Activated CD4-positive, alpha-beta T cell treated with anti-CD3 and anti-CD28 coated beads, Interleukin-2, amount 10 ng/mL, durations not matched to agents 24 days and 14 days (primary cell): Measurements from ENCODE around the gene VARS1. TPM values are rescaled to one million over a fixed set of nuclear protein-coding genes. Genes with fewer than 3 reads are reported as not detected.
A peak's percentile ranks its signal among the peaks of the same experiment; 100 is the strongest.
"Not testable (repeated sequence)": the region's sequence is repeated elsewhere in the genome, so short reads cannot be mapped to it uniquely, and the experiment has no call there.

Experiments
- DNase-seq: peaks from one replicate; pipeline ENCODE4 v3.0.0; 2022
- H3K27ac Mint-ChIP-seq: one replicate; pipeline ENCODE4 v1.8.0; 2022; ENCODE audit warnings: mild to moderate bottlenecking, mixed read lengths
- H3K27me3 Mint-ChIP-seq: one replicate; pipeline ENCODE4 v1.8.0; 2022; ENCODE audit warnings: mixed read lengths
- H3K36me3 Mint-ChIP-seq: one replicate; pipeline ENCODE4 v1.8.0; 2022; ENCODE audit warnings: low read depth, mild to moderate bottlenecking, mixed read lengths
- H3K4me1 Mint-ChIP-seq: one replicate; pipeline ENCODE4 v1.8.0; 2021; ENCODE audit warnings: mixed read lengths
- H3K4me3 Mint-ChIP-seq: one replicate; pipeline ENCODE4 v1.8.0; 2022; ENCODE audit warnings: mild to moderate bottlenecking, moderate library complexity, mixed read lengths
- H3K9me3 Mint-ChIP-seq: one replicate; pipeline ENCODE4 v1.8.0; 2021; ENCODE audit warnings: mixed read lengths
- intact Hi-C: fragments of 100-400 bp; cut with micrococcal nuclease; formaldehyde crosslinking; loops from one replicate; pipeline ENCODE4 v1.15.1; 2023
- total RNA-seq: library from RNA; stranded (reverse); gene quantifications from 2 replicates; pipeline ENCODE4 v1.2.3, GENCODE V29; 2022

VARS1 gene
- total RNA-seq, 1 donor from 2014 or later: 173 TPM

DNA sequence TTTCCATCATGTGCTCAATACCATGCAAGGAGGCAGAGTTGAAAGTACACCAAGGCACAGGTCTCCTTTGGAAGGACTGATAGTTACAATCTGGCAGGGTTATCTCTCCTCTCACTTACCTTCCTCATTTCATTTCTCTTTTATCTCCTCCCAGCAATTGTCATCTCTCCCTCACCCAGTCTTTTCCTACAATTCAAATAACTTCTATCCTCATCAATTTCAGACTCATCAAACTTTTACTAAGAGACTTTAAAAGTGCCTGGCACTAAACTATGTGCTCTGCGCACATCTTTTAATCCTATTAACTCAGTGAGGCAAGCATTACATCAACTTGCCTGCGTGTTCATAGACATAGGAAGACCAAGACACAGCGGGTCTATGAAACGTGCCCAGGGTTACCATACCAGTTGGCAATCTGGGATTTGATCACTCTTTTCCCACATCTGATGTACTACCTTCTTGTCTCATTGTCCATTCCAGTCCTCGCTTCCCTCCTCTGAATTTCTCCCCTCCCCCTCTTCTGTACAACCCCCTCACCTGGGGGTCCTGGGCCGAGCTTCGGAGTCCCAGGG lies 1.2 kb downstream of the VARS1 start:
- no peak for DNase-seq
- intact Hi-C loops: loop anchor here (2.0 kb wide), 4 partner anchors 18 to 66 kb away; partner anchors contain the start of genes DDAH2 and HSPA1B
- H3K27me3 Mint-ChIP-seq: no peaks in the 10 kb centered on the region
- peaks cover 36% of the 10 kb centered on the region for H3K4me1 Mint-ChIP-seq
- peak overlapping the region; percentile 86 for H3K4me3 Mint-ChIP-seq
- peaks cover 42% of the 10 kb centered on the region for H3K36me3 Mint-ChIP-seq
- H3K9me3 Mint-ChIP-seq: no peaks in the 10 kb centered on the region
- peak overlapping the region; percentile 97 for H3K27ac Mint-ChIP-seq

DNA sequence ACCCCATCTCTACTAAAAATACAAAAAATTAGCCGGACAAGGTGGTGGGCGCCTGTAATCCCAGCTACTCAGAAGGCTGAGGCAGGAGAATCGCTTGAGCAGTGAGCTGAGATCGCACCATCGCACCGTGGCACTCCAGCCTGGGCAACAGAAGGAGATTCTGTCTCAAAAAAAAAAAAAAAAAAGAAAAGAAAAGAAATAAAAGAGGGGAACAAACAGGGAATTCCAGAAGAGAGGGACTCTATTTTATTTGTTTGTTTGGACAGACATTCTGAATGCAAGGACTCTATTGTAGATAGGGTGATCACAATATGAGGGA lies 1.7 kb downstream of the VARS1 start:
- H3K4me1 Mint-ChIP-seq: peaks cover 37% of the 10 kb centered on the region
- not testable (repeated sequence) for H3K27me3 Mint-ChIP-seq, DNase-seq, H3K9me3 Mint-ChIP-seq
- peak overlapping the region; percentile 86 for H3K4me3 Mint-ChIP-seq
- intact Hi-C loops: loop anchor here (2.0 kb wide), 4 partner anchors 19 to 65 kb away; partner anchors contain the start of genes DDAH2 and HSPA1B
- H3K36me3 Mint-ChIP-seq: peaks cover 45% of the 10 kb centered on the region
- H3K27ac Mint-ChIP-seq: peak overlapping the region; percentile 97

DNA sequence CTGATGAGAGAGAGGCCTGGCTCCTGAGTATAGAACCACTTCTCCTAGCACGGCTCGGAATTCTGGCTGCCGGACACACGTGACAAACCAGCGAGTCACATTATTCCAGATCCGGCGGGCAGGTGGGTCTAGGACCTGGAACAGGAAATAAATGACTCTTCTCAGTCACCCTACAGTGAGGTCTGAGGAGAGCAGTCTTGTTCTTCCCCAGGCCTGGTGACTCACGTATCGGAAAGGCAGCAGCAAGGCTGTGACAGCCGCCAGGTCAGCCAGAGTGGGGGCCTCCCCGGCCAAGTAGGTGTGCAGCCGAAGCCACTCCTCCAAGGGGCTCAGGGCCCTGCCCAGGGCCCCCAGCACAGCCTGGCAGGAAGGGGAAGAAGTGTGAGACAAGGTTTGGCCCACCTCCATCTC lies 2.8 kb downstream of the VARS1 start:
- Mint-ChIP-seq H3K4me3 (peak overlapping the region; percentile 72), H3K27me3 (no peaks in the 10 kb centered on the region), H3K27ac (peak overlapping the region; percentile 35), H3K36me3 (peaks cover 44% of the 10 kb centered on the region), H3K9me3 (no peaks in the 10 kb centered on the region), H3K4me1 (peaks cover 30% of the 10 kb centered on the region)
- intact Hi-C loops: no loop called here
- DNase-seq: no peak

DNA sequence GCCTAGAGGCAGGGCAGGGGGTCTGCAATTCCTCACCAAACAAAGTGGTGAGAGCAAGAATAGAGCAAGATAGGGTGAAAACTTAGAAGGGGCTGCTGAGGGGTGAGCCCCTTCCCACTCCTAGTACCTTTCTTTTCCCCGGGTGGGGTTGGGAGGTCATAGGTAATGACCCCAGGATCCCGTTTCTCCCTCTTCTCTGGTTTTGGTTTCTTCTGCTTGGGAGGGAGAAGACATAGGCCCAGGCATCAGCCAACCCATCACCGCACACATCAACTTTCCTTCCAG lies 3.5 kb downstream of the VARS1 start:
- DNase-seq: no peak
- intact Hi-C loops: no loop called here
- H3K27me3 Mint-ChIP-seq: no peaks in the 10 kb centered on the region
- peaks cover 42% of the 10 kb centered on the region for H3K36me3 Mint-ChIP-seq
- no peak overlapping the region for H3K4me3 Mint-ChIP-seq
- no peaks in the 10 kb centered on the region for H3K9me3 Mint-ChIP-seq
- no peak overlapping the region for H3K27ac Mint-ChIP-seq
- H3K4me1 Mint-ChIP-seq: peaks cover 22% of the 10 kb centered on the region

DNA sequence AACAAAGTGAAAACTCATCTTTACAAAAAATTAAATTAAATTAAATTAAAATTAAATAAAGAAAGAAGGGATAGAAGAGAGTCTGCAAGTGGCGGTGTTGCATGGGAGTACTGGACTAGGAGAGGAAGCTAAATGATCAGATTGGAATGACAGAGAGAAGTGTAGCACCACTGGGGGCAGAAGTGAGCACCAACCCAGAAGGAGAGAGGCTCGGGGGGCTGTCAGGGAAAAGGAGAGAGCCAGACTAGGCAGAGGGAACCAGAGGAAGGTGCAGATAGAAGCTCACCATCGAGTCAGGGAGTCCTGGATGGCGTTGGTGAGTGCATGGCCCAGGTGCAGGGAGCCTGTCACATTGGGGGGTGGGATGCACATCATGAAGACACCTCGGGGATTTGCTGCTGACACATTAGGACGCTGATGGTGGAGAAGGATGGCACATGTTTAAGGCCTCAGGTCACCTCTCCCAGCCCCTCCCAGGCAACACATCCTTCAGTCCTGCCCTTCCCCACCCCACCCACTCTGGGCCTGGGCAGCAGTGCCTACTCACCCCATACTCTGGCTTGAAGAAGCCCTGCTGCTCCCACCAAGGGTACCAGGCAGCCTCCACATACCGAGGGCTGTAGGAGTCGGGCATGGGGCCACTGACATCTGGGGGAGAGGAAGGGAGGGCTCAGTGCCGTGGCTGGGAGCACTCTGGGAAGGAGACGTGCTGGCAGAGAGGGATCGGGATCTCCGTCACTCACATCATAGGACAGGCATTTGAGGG lies 4.0 kb downstream of the VARS1 start:
- H3K27ac Mint-ChIP-seq: peak overlapping the region; percentile 14

DNA sequence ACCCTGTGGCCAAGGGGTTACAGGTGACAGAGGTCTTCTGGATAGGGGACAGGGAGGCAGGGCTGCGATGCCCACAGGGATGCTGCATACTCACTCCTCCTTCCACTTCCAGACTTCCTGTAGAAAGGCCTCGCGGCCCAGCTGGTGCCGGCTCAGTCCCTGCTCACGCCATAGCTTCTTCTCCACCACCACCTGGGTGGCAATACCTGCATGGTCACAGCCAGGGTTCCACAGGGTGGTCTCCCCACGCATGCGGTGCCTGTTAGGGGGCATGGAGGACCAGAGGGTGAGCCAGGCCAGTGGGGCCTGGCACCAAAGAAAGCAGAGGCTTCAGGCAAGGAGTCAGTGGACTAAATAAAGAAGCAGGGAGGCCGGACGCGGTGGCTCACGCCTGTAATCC lies 10.1 kb downstream of the VARS1 start:
- Mint-ChIP-seq H3K4me1 (peaks cover 3% of the 10 kb centered on the region), H3K27ac (no peak overlapping the region)
- intact Hi-C loops: no loop called here

More for the DNA sequence above, 4.0 kb downstream of the VARS1 start:
- Mint-ChIP-seq H3K27me3 (no peaks in the 10 kb centered on the region), H3K4me1 (peaks cover 20% of the 10 kb centered on the region), H3K4me3 (no peak overlapping the region), H3K9me3 (no peaks in the 10 kb centered on the region), H3K36me3 (peaks cover 43% of the 10 kb centered on the region)
- DNase-seq: peak; percentile 79
- intact Hi-C loops: loop anchor here (1.0 kb wide), 1 partner anchor 19 kb away; no protein-coding TSS in a partner anchor

DNA sequence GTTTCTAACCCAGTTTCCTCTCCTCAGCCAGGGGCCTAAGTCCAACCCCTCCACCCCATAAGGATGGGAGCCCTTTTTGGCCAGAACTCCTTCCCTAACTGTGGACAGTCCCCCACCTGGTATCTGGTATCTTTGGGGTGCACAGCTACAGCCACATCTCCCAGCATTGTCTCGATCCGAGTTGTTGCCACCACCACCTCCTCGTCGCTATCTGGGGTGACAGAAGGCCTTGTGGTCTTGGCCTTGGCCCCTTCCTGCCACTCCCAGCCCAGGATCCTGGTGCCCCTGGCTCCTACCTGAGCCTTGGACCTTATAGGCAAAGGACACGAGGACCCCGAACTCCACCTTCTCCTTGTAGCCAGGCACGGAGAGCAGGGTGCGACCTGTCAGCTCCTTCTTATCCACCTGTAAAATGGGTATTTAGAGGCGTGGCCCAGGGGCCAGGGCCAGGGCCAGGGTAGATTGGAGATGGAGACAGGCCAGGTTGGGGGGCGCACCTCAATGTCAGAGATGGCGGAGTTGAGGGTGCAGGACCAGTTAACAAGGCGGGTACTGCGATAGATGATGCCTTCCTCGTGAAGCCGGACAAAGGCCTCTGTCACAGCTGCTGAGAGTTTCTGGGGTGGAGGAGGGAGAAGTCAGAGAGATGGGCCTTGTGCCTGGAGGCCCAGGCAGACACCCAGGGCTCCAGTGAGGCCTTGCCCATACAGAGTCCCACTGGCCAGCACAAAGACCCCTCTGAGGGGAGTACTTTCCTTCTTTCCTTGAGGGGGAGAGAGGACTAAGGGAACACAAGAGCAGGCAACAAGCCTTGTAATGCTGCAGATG lies 11.2 kb downstream of the VARS1 start:
- H3K4me3 Mint-ChIP-seq: no peak overlapping the region
- no peaks in the 10 kb centered on the region for H3K9me3 Mint-ChIP-seq
- intact Hi-C loops: no loop called here
- peaks cover 3% of the 10 kb centered on the region for H3K4me1 Mint-ChIP-seq
- H3K27ac Mint-ChIP-seq: no peak overlapping the region
- H3K27me3 Mint-ChIP-seq: no peaks in the 10 kb centered on the region
- peaks cover 57% of the 10 kb centered on the region for H3K36me3 Mint-ChIP-seq
- no peak for DNase-seq

More for the DNA sequence above, 10.1 kb downstream of the VARS1 start:
- Mint-ChIP-seq H3K9me3 (no peaks in the 10 kb centered on the region), H3K27me3 (no peaks in the 10 kb centered on the region), H3K4me3 (no peak overlapping the region), H3K36me3 (peaks cover 52% of the 10 kb centered on the region)
- no peak for DNase-seq

DNA sequence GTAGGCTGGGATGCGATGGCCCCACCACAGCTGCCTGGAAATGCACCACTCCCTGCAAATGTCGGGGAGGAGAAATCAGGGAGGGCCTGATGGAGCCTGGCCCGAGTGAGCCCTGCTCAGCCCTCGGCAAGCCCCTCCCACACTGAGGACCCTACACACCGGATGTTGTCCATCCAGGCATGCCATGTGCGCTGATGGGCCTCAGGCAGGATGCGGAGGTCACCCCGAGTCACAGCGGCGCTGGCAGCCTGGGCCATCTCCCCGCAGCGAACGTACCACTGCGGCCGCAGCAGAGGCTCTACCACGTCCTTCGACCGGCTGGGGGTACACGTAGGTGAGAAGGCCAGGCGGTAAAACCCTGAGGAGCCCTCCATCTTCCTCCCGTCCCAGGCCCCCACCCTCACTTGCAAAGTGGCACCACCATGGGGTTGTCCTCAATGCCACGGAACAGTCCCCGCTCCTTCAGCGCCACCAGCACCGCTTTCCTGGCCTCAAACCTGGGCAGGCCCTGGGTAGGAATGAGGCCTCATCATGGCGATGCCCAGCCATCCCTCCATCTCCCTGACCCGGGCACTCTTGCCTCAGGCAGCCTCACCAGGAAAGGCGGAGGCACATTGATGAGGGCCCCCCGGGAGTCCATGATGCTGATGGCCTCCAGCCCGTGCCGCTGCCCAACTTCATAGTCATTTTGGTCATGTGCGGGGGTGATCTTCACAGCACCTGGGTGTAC lies 13.3 kb downstream of the VARS1 start:
- DNase-seq: no peak
- H3K9me3 Mint-ChIP-seq: no peaks in the 10 kb centered on the region
- no peak overlapping the region for H3K4me3 Mint-ChIP-seq
- intact Hi-C loops: no loop called here
- peaks cover 57% of the 10 kb centered on the region for H3K36me3 Mint-ChIP-seq
- H3K27me3 Mint-ChIP-seq: no peaks in the 10 kb centered on the region
- peaks cover 7% of the 10 kb centered on the region for H3K4me1 Mint-ChIP-seq
- H3K27ac Mint-ChIP-seq: no peak overlapping the region

DNA sequence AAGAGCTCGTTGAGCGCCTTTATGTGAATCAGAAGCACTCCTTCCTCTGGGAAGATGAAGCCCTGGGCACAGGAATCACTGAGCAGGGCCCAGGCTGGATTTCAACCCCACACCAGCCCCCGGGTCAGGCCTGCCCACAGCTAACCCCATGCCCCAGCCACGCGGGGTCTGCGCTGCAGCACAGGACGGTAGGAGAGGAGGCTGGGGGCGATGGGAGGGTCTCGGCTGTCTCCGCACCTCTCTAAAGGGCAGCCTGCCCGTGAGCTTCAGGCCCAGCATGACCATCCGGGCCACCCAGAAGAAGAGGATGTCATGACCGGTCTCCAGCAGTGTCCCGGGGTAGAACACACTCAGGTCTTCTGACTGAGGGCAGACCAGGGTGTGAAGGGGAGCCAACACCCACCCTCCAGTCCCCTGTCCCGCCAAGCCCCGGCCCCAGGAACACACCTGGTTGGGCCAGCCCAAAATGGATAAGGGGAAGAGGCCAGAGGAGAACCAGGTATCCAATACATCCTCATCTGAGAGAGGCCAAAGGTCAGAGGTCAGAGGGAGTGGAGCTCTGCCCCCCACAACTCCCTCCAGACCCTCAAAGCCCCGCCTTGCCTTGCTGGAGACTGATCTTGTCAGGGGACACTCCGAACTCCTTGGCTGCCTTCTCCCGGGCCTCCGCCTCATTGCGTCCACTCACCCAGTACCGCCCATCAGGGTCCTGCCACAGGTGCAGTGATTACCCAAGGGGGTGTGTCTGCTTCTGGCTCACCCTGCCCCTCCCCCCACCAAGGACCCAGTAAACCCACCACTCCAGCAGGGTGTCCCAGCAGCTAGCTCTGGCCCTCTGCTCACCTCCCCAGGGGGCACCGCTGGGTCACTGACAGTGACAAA lies 14.1 kb downstream of the VARS1 start:
- no peak for DNase-seq
- Mint-ChIP-seq H3K4me3 (no peak overlapping the region), H3K4me1 (peaks cover 13% of the 10 kb centered on the region), H3K9me3 (no peaks in the 10 kb centered on the region), H3K27ac (no peak overlapping the region), H3K27me3 (no peaks in the 10 kb centered on the region), H3K36me3 (peaks cover 58% of the 10 kb centered on the region)
- intact Hi-C loops: no loop called here

DNA sequence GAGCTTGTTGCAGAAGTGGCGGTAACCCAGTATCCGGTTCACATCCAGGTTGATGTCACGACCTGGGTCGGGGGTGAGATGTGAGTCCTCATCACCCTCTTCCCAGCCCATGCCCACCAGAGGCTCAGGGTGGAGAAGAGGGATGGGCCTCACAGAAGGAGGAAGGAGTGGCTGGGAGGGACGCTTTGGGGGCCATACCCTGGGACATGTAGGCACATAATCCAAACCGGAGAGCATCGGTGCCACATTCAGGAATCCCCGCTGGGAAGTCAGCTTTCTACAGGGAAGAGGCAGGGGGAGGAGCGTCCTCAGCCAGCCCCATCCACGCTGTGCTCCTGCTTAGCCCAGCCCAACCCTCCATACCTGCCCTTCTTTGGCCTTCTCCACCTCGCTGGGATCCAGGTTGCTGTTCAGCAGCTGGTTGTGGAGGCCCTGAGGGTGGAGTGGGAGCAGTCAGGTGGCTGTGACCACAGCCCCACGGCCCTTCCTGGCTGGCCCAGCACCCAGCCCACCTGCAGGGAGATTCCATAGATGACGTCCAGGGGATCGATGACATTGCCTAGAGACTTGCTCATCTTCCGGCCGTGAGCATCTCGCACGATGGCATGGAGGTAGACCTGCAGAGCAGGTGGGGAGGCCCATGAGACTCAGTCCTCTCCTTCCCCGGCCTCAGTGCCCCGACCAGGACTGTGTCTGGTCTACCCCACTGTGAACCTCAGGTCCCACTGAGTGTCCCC lies 14.9 kb downstream of the VARS1 start:
- Mint-ChIP-seq H3K27ac (no peak overlapping the region), H3K27me3 (no peaks in the 10 kb centered on the region), H3K9me3 (no peaks in the 10 kb centered on the region), H3K36me3 (peaks cover 54% of the 10 kb centered on the region), H3K4me3 (no peak overlapping the region), H3K4me1 (peaks cover 17% of the 10 kb centered on the region)
- intact Hi-C loops: no loop called here
- DNase-seq: no peak

DNA sequence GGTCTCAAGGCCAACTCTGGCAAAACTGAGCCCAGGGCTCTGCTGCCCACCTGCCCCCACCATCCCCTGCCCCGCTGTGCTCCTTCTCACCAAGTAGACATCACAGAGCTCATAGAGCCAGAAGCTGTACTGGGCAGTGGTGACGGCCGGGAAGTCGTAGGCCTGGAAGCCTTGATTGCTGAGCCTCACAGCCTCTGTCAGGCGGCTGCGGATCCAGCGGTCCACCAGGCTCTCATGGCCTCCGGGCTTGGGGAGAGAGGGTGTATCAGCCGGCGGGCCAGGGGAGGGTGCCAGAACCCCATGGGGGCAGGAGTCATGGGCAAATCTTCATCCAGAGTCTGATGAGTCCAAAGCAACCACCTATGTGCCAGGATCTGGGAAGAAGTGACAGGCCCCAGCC lies 15.6 kb downstream of the VARS1 start:
- Mint-ChIP-seq H3K27me3 (no peaks in the 10 kb centered on the region), H3K4me1 (peaks cover 23% of the 10 kb centered on the region), H3K4me3 (no peak overlapping the region), H3K36me3 (peaks cover 47% of the 10 kb centered on the region), H3K9me3 (no peaks in the 10 kb centered on the region), H3K27ac (no peak overlapping the region)
- intact Hi-C loops: loop anchor here (5.0 kb wide), 1 partner anchor 32 kb away; no protein-coding TSS in a partner anchor
- no peak for DNase-seq

DNA sequence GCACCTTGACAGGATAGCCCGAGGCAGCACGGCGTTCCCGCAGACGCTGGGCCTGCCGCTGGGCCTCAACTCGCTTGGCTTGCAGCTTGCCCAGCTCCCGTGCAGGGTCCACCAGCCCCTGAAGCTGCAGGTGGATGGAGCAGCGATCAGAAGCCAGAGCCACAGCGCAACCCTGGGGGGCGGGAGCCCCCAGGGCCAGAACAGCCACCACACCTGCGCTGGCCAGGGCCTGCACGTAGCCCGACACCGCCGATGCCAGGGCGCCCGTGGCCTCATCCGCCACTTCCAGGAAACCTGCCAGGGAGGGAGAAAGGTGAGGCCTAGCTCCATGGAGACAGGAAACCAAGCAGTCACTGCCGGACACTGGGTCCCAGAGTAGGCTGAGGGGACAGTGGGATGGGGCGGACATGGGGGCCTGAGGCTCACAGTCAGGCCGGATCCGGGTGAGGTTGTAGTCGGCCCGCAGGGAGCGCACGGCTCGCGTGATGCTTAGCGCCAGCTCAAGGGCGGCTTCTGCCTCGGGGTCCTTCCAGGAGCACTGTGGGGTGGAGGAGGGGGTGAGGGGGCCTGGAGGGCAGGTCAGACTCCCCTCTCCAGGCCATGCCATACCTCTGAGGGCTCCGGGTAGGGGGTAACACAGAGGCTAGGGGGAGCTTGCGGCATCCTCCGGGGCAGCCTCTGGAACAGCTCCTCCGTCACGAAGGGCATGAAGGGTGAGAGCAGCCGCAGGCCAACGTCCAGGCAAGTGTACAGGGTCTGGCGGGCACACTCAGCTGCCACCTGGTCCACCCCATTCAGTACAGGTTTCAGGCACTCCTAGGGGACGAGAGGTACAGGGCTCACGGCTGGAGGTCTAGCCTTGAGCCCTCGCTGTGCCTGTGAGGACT lies 16.3 kb downstream of the VARS1 start:
- H3K4me3 Mint-ChIP-seq: no peak overlapping the region
- peaks cover 41% of the 10 kb centered on the region for H3K36me3 Mint-ChIP-seq
- DNase-seq: no peak
- no peaks in the 10 kb centered on the region for H3K27me3 Mint-ChIP-seq
- peaks cover 25% of the 10 kb centered on the region for H3K4me1 Mint-ChIP-seq
- no peak overlapping the region for H3K27ac Mint-ChIP-seq
- intact Hi-C loops: loop anchor here (5.0 kb wide), 1 partner anchor 33 kb away; no protein-coding TSS in a partner anchor
- no peaks in the 10 kb centered on the region for H3K9me3 Mint-ChIP-seq
